ENCODE measurements around the gene SYNPO. TPM values are rescaled to one million over a fixed set of nuclear protein-coding genes. Genes with fewer than 3 reads are reported as not detected.

The SYNPO gene
- polyA plus RNA-seq, 1 donor from 2014 or later, result not detected

DNA sequence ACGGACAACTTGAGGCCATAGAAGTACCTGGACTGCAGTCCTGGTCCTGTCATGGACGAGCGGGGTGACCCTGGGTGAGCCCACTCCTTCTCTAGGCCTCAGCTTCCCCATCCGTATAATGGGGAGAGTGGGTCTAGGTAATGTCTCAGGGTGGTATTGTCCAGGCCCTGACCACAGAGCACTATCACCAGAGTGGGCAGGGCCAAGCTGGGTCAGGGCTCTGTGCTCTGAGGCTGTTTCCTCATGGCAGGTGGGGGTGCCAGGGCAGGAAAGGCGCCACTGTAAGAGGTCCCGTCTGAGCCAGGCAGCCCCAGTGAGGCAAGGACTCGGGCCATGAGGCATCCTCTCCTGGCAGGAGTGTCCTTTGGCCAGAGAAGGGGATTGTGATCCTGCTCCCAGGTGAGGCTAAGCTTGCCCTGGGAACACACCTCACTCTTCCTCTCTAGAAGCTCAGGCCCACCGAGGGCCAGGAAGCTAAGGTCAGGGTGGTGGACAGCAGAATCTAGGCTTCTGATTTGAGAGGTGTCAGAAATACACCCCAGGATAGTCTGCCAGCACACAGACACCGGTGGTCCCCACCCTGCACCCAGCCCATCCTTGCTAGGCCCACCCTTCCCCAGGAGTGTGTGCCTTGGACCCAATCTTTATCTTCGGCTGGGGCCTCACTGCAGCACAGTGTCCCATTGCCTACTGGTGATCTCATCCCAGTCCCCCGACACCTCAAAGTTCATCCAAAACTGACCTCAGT is 19.1 kb downstream of the SYNPO start (continued):
- TF ChIP-seq SMC3 (conservative IDR thresholded peaks at IDR 0.05; ENCODE audit: poor library complexity) (no peak), RAD21 (conservative IDR thresholded peaks at IDR 0.05) (no peak), MXI1 (conservative IDR thresholded peaks at IDR 0.05; ENCODE audit: poor library complexity, severe bottlenecking) (no peak), TAF1 (IDR thresholded peaks at IDR 0.05; ENCODE audit: low read depth) (no peak)

DNA sequence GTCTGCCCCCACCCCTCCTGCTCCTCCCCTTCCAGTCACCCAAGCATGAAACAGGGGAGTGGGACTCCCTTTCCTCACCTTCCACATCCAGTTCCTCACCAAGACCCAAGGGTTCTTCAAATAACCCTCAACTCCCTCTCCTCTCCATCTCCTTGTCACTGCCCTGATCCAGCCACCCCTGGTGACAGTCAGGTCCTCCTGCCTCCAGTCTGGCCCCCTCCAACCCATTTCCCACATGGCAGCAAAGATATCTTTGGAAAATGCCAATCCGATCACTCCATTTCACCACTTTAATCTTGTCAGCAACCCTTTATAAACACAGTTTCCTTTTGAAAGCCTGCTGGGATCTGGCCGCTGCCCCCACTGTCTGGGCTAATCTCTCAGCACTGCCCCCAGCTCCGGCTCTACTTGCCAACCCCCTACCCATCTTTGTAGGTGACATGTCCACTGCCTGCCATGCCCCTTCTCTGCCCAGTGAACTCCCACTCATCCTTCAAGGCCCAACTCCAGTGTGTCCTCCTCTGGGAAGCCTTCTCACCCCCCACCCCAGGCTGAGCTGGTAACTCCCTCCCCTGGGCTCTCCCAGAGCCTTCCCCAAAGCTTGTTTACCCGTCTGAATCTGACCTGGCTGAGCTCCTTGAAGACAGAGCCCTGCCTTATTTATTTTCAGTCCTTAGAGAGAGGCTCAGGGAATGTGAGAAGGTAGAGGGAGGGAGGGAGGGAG is 19.8 kb downstream of the SYNPO start:
- Histone ChIP-seq H3K4me3 (ENCODE audit: low read length) (no peak overlapping the region), H3K4me2 (ENCODE audit: low read length) (no peak overlapping the region), H2AFZ (ENCODE audit: low read depth, low read length) (no peak overlapping the region), H3K79me2 (replicated peaks; ENCODE audit: insufficient read depth, low read length) (no peaks in the 10 kb centered on the region), H3K9me3 (ENCODE audit: low read length) (no peaks in the 10 kb centered on the region), H3K9me2 (ENCODE audit: insufficient read depth, low read length) (no peaks in the 10 kb centered on the region), H3K36me3 (ENCODE audit: insufficient read depth, low read length) (no peaks in the 10 kb centered on the region), H4K20me1 (ENCODE audit: insufficient read depth) (no peaks in the 10 kb centered on the region), H3K27ac (ENCODE audit: low read length) (no peak overlapping the region), H3F3A (ENCODE audit: insufficient read depth, low read length, poor library complexity, severe bottlenecking) (no peaks in the 10 kb centered on the region), H3K9ac (ENCODE audit: low read length) (no peak overlapping the region), H3K27me3 (ENCODE audit: insufficient read depth, low read depth, low read length) (no peaks in the 10 kb centered on the region)
- TF ChIP-seq MXI1 (conservative IDR thresholded peaks at IDR 0.05; ENCODE audit: poor library complexity, severe bottlenecking), result no peak
- TF ChIP-seq CTCF (IDR thresholded peaks at IDR 0.05; ENCODE audit: poor library complexity, severe bottlenecking), result no peak
- TF ChIP-seq SMC3 (conservative IDR thresholded peaks at IDR 0.05; ENCODE audit: poor library complexity), result no peak
- TF ChIP-seq, protein P1, sequence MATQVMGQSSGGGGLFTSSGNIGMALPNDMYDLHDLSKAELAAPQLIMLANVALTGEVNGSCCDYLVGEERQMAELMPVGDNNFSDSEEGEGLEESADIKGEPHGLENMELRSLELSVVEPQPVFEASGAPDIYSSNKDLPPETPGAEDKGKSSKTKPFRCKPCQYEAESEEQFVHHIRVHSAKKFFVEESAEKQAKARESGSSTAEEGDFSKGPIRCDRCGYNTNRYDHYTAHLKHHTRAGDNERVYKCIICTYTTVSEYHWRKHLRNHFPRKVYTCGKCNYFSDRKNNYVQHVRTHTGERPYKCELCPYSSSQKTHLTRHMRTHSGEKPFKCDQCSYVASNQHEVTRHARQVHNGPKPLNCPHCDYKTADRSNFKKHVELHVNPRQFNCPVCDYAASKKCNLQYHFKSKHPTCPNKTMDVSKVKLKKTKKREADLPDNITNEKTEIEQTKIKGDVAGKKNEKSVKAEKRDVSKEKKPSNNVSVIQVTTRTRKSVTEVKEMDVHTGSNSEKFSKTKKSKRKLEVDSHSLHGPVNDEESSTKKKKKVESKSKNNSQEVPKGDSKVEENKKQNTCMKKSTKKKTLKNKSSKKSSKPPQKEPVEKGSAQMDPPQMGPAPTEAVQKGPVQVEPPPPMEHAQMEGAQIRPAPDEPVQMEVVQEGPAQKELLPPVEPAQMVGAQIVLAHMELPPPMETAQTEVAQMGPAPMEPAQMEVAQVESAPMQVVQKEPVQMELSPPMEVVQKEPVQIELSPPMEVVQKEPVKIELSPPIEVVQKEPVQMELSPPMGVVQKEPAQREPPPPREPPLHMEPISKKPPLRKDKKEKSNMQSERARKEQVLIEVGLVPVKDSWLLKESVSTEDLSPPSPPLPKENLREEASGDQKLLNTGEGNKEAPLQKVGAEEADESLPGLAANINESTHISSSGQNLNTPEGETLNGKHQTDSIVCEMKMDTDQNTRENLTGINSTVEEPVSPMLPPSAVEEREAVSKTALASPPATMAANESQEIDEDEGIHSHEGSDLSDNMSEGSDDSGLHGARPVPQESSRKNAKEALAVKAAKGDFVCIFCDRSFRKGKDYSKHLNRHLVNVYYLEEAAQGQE (IDR thresholded peaks at IDR 0.05; ENCODE audit: borderline replicate concordance), result no peak
- TF ChIP-seq EP300 (conservative IDR thresholded peaks at IDR 0.05; ENCODE audit: poor library complexity, severe bottlenecking), result no peak
- no peak for TF ChIP-seq TAF1 (IDR thresholded peaks at IDR 0.05; ENCODE audit: low read depth)
- TF ChIP-seq EZH2 (IDR thresholded peaks at IDR 0.05; ENCODE audit: borderline replicate concordance, insufficient read depth, low read length, poor library complexity, severe bottlenecking), result no peak
- no peak for TF ChIP-seq POLR2AphosphoS5 (IDR thresholded peaks at IDR 0.05)
- no peak for TF ChIP-seq RAD21 (conservative IDR thresholded peaks at IDR 0.05)

DNA sequence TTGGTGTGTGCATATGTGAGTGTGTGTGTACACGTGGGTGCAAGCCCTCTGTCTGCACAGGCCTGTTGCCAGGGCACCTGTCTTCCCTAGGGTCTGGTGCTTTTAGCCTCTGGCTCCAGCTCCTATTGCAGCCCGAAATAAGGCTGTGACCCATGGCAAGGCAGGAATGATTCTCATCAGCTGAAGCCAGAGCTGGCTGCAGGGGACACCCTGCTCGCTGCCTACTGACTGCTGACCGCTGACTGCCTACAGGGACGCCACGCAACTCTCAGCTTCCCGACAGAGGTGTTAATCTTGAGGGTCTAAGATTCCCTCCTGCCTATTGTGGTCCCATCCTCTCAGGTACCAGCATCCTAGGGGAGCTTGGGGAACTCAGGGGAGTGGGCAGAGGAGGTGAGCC is 20.6 kb downstream of the SYNPO start, which contains the start of gene MYOZ3:
Gene MYOZ3 (plus strand): TSS at position 166 of the 400 bp plus-strand sequence. CDS start 1,691 bp downstream, outside the sequence.
- no peak within 1 kb of the TSS for H3K4me3 ChIP-seq (ENCODE audit: low read length)
- no peaks in the 10 kb centered on the region for H3K27me3 ChIP-seq (ENCODE audit: insufficient read depth, low read depth, low read length)
- TF ChIP-seq EZH2 (IDR thresholded peaks at IDR 0.05; ENCODE audit: borderline replicate concordance, insufficient read depth, low read length, poor library complexity, severe bottlenecking) (no peak), TAF1 (IDR thresholded peaks at IDR 0.05; ENCODE audit: low read depth) (no peak), MXI1 (conservative IDR thresholded peaks at IDR 0.05; ENCODE audit: poor library complexity, severe bottlenecking) (no peak), RAD21 (conservative IDR thresholded peaks at IDR 0.05) (no peak), CTCF (IDR thresholded peaks at IDR 0.05; ENCODE audit: poor library complexity, severe bottlenecking) (no peak), SMC3 (conservative IDR thresholded peaks at IDR 0.05; ENCODE audit: poor library complexity) (no peak), POLR2AphosphoS5 (IDR thresholded peaks at IDR 0.05) (no peak), EP300 (conservative IDR thresholded peaks at IDR 0.05; ENCODE audit: poor library complexity, severe bottlenecking) (no peak)
- TF ChIP-seq, protein P1 (IDR thresholded peaks at IDR 0.05; ENCODE audit: borderline replicate concordance), result no peak
- no peak within 1 kb of the TSS for H3K4me2 ChIP-seq (ENCODE audit: low read length)
- no peak within 1 kb of the TSS for H3K9ac ChIP-seq (ENCODE audit: low read length)
- H3K36me3 ChIP-seq (ENCODE audit: insufficient read depth, low read length), result no peaks in the 10 kb centered on the region
- no peaks in the 10 kb centered on the region for H3F3A ChIP-seq (ENCODE audit: insufficient read depth, low read length, poor library complexity, severe bottlenecking)
- H3K79me2 ChIP-seq (replicated peaks; ENCODE audit: insufficient read depth, low read length), result no peaks in the 10 kb centered on the region
- H3K27ac ChIP-seq (ENCODE audit: low read length), result no peak within 1 kb of the TSS
- no peaks in the 10 kb centered on the region for H3K9me2 ChIP-seq (ENCODE audit: insufficient read depth, low read length)
- no peak within 1 kb of the TSS for H2AFZ ChIP-seq (ENCODE audit: low read depth, low read length)
- no peaks in the 10 kb centered on the region for H4K20me1 ChIP-seq (ENCODE audit: insufficient read depth)
- H3K9me3 ChIP-seq (ENCODE audit: low read length), result no peaks in the 10 kb centered on the region

All from neural cell (in vitro differentiated cells).